ENCODE data around the gene ZP2. TPM values are rescaled to one million over a fixed set of nuclear protein-coding genes. Genes with fewer than 3 reads are reported as not detected.
"Not testable (repeated sequence)": the region's sequence is repeated elsewhere in the genome, so short reads cannot be mapped to it uniquely, and the experiment has no call there.

Gene ZP2
- total RNA-seq, 1 donor = not detected

DNA sequence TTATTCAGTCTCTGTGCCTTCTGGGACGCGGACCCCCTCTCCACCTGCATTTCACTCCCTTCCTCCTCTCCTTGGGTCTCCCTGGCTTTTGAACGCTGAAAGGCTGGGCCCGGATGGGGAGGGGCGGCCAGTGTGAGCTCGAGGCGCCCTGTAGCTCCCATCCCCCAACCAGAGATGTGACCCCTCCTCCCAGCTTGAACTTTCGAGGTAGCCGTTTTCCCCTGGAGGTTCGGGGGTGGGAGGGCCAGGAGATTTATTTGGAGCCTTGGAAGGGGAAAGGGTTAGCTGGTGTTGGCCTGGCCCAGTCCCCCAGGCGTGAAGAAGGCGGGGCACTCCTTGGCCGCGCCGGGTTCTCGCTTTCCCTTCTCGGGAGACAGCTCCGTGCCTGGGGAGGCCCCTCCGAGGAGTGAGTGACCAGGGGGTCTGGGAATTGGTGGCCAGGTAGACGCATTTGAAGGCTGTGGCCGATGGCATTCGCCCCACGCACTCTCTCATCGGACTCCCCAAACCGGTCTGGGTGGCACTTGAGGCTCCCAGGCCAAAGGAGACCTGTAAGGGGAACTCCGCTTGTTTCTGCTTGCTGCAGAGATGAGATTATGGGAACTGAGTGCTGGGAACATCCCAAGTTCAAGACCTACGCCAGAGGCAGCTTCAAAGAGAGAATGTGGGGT lies 52.0 kb downstream of the ZP2 start:
- TF ChIP-seq, protein P1, sequence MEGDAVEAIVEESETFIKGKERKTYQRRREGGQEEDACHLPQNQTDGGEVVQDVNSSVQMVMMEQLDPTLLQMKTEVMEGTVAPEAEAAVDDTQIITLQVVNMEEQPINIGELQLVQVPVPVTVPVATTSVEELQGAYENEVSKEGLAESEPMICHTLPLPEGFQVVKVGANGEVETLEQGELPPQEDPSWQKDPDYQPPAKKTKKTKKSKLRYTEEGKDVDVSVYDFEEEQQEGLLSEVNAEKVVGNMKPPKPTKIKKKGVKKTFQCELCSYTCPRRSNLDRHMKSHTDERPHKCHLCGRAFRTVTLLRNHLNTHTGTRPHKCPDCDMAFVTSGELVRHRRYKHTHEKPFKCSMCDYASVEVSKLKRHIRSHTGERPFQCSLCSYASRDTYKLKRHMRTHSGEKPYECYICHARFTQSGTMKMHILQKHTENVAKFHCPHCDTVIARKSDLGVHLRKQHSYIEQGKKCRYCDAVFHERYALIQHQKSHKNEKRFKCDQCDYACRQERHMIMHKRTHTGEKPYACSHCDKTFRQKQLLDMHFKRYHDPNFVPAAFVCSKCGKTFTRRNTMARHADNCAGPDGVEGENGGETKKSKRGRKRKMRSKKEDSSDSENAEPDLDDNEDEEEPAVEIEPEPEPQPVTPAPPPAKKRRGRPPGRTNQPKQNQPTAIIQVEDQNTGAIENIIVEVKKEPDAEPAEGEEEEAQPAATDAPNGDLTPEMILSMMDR (IDR thresholded peaks at IDR 0.05; ENCODE audit: insufficient read depth, low read depth, low read length) = no peak
- H3K4me3 ChIP-seq (ENCODE audit: low read depth, low read length) = peak overlapping the region; percentile 83
- DNase-seq (ENCODE audit: low read depth) = no peak

DNA sequence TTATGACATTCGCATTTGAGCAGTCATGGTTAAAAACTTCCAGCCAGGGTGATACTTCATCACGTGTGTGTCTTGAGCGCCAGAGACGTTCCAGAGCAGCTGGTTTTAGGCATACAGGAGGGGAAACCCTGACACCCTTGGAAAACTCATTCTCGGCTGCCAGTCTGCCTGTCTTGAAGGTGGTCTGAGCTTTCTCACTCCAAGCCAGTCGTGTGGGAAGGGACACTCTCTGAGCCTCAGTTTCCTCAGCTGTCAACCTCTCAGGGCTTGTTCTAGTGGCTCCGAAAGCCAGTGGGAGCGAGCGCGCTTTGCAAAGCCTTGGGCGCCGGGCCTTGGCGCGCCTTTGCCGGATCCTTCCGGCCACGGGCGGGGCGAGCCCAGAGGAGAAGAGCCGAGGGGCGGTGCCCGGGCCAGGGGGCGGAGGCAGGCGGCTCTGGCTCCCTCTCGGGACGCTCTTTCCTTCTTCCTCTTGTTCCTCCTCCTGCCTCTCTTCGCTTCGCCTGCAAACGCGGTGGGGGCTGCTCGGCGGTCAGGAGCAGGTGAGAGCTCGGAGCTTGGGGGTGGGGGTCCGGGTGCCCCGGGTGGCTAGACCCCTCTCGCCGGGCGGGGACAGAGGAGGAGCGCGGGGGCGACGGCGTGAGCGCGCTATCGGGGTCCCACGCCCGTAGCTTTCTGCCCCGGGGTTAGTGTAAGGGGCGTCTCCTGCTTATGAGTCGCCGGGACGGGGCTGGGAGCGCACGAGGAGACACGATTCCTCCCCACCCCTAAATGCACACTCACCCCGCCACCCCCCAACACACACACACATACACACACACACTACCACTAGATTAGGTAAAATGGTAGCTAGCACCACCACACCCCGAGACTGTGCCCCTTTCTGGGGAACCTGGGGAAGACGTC lies 52.9 kb downstream of the ZP2 start, which contains the start of gene LDAF1:
LDAF1 (plus strand) TSS at position 467 of the 903 bp plus-strand sequence. CDS start 2,509 bp downstream, outside the sequence.
- peak; percentile 78 for DNase-seq (ENCODE audit: low read depth)
- TF ChIP-seq, protein P1 (IDR thresholded peaks at IDR 0.05; ENCODE audit: insufficient read depth, low read depth, low read length) = no peak

DNA sequence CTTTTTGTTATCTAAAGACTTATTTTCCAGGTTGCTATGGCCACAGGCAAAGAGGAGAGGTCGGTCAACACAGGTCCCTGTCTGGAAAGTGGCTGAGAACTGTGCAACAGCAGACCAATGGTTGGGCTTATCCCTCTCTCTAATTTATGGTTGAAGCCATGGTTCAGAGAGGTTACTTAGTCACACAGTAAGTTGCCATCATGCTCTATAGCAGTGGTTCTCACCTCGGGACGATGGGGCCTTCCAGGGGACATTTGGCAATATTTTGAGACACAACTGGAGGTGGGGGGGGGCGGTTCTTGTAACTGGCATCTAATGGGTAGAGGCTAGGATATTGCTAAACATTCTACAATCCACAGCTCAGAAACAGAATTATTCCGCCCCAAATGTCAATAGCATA lies 53.7 kb downstream of the ZP2 start:
- no peak for DNase-seq (ENCODE audit: low read depth)
- H3K4me3 ChIP-seq (ENCODE audit: low read depth, low read length) = no peak overlapping the region
- TF ChIP-seq, protein P1 (IDR thresholded peaks at IDR 0.05; ENCODE audit: insufficient read depth, low read depth, low read length) = no peak

More for the DNA sequence above, 52.9 kb downstream of the ZP2 start, which contains the start of gene LDAF1:
- peak within 1 kb of the TSS; percentile 83 for H3K4me3 ChIP-seq (ENCODE audit: low read depth, low read length)

DNA sequence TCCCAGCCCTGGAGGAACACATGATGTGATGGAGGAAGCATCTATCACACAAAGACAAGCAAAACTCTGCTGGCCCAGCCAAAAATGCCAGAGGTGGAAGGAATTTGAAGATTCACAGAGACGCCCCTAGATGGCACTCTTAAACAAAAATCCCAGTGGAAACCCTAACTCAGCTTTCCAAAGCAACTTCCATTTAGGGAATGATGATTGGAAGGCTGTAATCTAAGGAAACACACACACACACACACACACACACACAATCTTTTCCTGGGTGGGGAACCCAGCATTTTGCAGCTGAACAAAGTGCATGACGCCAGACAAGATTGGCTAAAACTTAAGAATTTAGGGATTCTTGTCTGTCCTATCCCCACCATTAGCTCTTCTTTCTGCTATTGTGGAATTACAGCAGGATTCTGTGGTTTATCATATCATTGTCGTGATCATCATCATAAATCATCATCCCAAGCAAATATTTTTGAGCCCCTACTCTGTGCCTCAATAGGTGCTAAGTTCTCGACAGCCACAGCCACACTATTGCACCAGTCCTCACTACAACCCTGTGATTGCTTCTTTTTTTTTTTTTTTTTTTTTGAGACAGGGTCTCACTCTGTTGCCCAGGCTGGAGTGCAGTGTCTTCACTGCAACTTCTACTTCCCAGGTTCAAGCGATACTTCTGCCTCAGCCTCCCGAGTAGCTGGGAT lies 54.5 kb downstream of the ZP2 start:
- TF ChIP-seq, protein P1 (IDR thresholded peaks at IDR 0.05; ENCODE audit: insufficient read depth, low read depth, low read length) = peak; percentile 74
- H3K4me3 ChIP-seq (ENCODE audit: low read depth, low read length) = no peak overlapping the region
- peak; percentile 82 for DNase-seq (ENCODE audit: low read depth)

DNA sequence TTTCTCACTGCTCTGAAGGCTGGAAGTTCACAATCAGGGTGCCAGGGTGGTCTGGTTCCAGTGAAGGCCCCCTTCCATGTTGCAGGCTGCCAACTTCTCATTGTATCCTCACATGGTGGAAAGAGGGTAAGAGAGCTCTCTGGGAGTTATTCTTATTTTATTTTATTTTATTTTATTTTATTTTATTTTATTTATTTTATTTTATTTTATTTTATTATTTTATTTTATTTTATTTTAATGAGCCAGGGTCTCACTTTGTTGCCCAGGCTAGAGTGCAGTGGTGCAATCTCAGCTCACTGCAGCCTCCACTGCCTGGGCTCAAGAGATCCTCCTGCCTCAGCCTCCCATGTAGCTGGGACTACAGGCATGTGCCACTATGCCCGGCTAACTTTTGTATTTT lies 55.4 kb downstream of the ZP2 start:
- H3K4me3 ChIP-seq (ENCODE audit: low read depth, low read length); DNase-seq (ENCODE audit: low read depth): not testable (repeated sequence)

DNA sequence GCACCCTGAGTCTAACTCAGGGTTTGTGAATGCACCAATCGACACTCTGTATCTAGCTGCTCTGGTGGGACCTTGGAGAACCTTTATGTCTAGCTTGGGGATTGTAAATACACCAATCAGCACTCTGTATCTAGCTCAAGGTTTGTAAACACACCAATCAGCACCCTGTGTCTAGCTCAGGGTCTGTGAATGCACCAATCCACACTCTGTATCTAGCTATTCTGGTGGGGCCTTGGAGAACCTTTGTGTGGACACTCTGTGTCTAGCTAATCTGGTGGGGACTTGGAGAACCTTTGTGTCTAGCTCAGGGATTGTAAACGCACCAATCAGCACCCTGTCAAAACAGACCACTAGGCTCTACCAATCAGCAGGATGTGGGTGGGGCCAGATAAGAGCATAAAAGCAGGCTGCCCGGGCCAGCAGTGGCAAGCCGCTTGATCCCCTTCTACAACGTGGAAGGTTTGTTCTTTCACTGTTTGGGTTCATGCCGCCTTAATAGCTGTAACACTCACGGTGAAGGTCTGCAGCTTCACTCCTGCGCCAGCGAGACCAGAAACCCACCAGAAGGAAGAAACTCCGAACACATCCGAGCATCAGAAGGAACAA lies 58.1 kb downstream of the ZP2 start:
- not testable (repeated sequence) for DNase-seq (ENCODE audit: low read depth); H3K4me3 ChIP-seq (ENCODE audit: low read depth, low read length)

DNA sequence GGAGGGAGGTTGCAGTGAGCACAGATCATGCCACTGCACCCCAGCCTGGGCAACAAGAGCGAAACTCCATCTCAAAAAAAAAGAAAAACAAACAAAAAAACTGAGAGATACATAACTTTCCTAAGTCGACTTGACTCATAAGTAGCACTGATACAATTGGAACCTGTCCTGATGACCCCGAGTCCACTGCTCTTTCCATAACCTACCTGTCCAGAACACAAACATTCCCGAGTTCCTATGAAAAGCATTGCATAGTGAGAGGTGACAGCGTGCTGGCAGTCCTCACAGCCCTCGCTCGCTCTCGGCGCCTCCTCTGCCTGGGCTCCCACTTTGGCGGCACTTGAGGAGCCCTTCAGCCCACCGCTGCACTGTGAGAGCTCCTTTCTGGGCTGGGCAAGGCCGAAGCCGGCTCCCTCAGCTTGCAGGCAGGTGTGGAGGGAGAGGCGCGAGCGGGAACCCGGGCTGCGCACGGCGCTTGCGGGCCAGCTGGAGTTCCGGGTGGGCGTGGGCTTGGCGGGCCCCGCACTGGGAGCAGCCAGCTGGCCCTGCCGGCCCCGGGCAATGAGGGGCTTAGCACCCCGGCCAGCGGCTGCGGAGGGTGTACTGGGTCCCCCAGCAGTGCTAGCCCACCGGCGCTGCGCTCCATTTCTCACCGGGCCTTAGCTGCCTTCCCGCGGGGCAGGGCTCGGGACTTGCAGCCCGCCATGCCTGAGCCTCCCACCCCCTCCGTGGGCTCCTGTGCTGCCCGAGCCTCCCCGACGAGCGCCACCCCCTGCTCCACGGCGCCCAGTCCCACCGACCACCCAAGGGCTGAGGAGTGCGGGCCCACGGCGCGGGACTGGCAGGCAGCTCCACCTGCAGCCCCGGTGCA lies 59.0 kb downstream of the ZP2 start:
- not testable (repeated sequence) for H3K4me3 ChIP-seq (ENCODE audit: low read depth, low read length)

More for the DNA sequence above, 59.0 kb downstream of the ZP2 start:
- not testable (repeated sequence) for DNase-seq (ENCODE audit: low read depth)

All from fibroblast of villous mesenchyme (primary cell).